GM12878 (cell line): ENCODE results near the gene STRBP. TPM values are rescaled to one million over a fixed set of nuclear protein-coding genes. Genes with fewer than 3 reads are reported as not detected.

ENCODE experiments used
- BCL11A ChIP-seq: IDR thresholded peaks from 2 replicates; pipeline ENCODE4 v1.6.1; 2011; ENCODE audit warnings: low read depth, low read length
- EED ChIP-seq: sonication (generic); IDR thresholded peaks from 2 replicates; pipeline ENCODE4 v1.6.1; 2016; ENCODE audit warnings: antibody characterized with exemption, low read depth
- FOXM1 ChIP-seq: IDR thresholded peaks from 2 replicates; pipeline ENCODE4 v1.6.1; 2012; ENCODE audit warnings: low read depth, mild to moderate bottlenecking, inconsistent platforms, low read length, moderate library complexity
- MYB ChIP-seq: fragments of 150-350 bp; IDR thresholded peaks from 2 replicates; pipeline ENCODE4 v1.6.1; 2014; ENCODE audit warnings: mild to moderate bottlenecking, low read depth, low read length, borderline replicate concordance
- NFYB ChIP-seq: IDR thresholded peaks from 2 replicates; pipeline ENCODE4 v1.6.1; 2011; ENCODE audit warnings: low read depth, mild to moderate bottlenecking, low read length, improper control_type of control experiment, moderate library complexity; ENCODE audit not compliant: insufficient read depth
- NR2C2 ChIP-seq: IDR thresholded peaks from 2 replicates; pipeline ENCODE4 v1.6.1; 2011; ENCODE audit warnings: borderline replicate concordance, low read depth; ENCODE audit not compliant: control insufficient read depth, insufficient read length
- POLR2AphosphoS5 ChIP-seq: IDR thresholded peaks from 2 replicates; pipeline ENCODE4 v1.6.1; 2011; ENCODE audit warnings: mild to moderate bottlenecking, low read length, inconsistent platforms
- TBL1XR1 ChIP-seq: IDR thresholded peaks from 2 replicates; pipeline ENCODE4 v1.6.1; 2012; ENCODE audit warnings: low read depth, low read length, improper control_type of control experiment
- ZNF274 ChIP-seq: IDR thresholded peaks from one replicate; pipeline ENCODE4 v1.8.0; 2011; ENCODE audit not compliant: insufficient read length, insufficient read depth
- polyA plus RNA-seq, 11 experiments: library from polyadenylated mRNA; depleted of rRNA in 4 of 11; unstranded in 6 of 11; stranded (reverse) in 5 of 11; fragments of >200 nt; fragmentation: Nextera tagmentation in 4 of 11; fragmentation: Illumina TruSeq in 1 of 11; extraction: Ambion mirVana in 4 of 11; extraction: Trizol in 1 of 11; gene quantifications; 1 replicate in 1 of 11; 2 replicates in 10 of 11; pipeline versions ENCODE4 v1.2.1 to v1.2.3, GENCODE V29; 2011 to 2016; ENCODE audit warnings: inconsistent platforms in 2 of 11, missing spikeins in 2 of 11, low read depth in 1 of 11
- total RNA-seq, 4 experiments: library from RNA; depleted of rRNA in 3 of 4; stranded (reverse); fragments of >200 nt in 3 of 4; fragmentation: Illumina TruSeq in 1 of 4; extraction: Trizol in 1 of 4; gene quantifications; 2 replicates each; pipeline versions ENCODE4 v1.2.1 to v1.2.3, GENCODE V29; 2013 to 2021
- TF ChIP-seq, protein P1 (sequence below): fragments of 450-650 bp; IDR thresholded peaks from 2 replicates; pipeline ENCODE4 v1.6.1; 2016; ENCODE audit warnings: mild to moderate bottlenecking, moderate library complexity, borderline replicate concordance
- TF ChIP-seq, protein P2 (sequence below): fragments of 450-650 bp; IDR thresholded peaks from 2 replicates; pipeline ENCODE4 v1.6.1; 2017; ENCODE audit warnings: mild to moderate bottlenecking, low read depth, inconsistent platforms; ENCODE audit not compliant: poor library complexity, severe bottlenecking

The STRBP gene
- total and polyA plus RNA-seq, 10 of the 15 experiments (the other 5 are each of a cell fraction or from before 2014, with no cell fraction given): 31.0 to 96.8 (median 71.4) TPM

DNA sequence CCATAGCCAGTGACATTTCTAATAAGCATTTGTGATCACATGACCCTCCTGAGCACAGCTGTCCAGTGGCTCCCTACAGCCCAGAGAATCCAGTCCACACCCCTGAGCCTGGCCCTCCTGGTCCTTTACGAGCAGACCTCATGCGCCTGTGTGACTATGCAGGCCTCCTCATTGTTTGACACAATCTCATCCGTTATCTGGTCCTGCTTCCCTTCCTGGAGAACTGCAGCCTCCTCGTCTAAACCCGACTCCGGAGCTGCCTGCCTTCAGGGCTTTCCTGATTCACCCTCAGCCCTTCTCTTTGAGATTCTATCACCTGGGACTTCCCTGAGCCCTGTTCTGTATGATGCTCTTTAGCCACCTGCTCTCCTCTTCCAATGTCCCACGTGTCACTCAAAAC lies 155.2 kb downstream of the STRBP start (continued):
- TF ChIP-seq, protein P1, sequence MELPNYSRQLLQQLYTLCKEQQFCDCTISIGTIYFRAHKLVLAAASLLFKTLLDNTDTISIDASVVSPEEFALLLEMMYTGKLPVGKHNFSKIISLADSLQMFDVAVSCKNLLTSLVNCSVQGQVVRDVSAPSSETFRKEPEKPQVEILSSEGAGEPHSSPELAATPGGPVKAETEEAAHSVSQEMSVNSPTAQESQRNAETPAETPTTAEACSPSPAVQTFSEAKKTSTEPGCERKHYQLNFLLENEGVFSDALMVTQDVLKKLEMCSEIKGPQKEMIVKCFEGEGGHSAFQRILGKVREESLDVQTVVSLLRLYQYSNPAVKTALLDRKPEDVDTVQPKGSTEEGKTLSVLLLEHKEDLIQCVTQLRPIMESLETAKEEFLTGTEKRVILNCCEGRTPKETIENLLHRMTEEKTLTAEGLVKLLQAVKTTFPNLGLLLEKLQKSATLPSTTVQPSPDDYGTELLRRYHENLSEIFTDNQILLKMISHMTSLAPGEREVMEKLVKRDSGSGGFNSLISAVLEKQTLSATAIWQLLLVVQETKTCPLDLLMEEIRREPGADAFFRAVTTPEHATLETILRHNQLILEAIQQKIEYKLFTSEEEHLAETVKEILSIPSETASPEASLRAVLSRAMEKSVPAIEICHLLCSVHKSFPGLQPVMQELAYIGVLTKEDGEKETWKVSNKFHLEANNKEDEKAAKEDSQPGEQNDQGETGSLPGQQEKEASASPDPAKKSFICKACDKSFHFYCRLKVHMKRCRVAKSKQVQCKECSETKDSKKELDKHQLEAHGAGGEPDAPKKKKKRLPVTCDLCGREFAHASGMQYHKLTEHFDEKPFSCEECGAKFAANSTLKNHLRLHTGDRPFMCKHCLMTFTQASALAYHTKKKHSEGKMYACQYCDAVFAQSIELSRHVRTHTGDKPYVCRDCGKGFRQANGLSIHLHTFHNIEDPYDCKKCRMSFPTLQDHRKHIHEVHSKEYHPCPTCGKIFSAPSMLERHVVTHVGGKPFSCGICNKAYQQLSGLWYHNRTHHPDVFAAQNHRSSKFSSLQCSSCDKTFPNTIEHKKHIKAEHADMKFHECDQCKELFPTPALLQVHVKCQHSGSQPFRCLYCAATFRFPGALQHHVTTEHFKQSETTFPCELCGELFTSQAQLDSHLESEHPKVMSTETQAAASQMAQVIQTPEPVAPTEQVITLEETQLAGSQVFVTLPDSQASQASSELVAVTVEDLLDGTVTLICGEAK: no peak
- TF ChIP-seq TBL1XR1 (no peak), ZNF274 (no peak), EED (no peak), MYB (no peak), NFYB (no peak), NR2C2 (no peak), BCL11A (no peak), FOXM1 (no peak), POLR2AphosphoS5 (no peak)
- TF ChIP-seq, protein P2, sequence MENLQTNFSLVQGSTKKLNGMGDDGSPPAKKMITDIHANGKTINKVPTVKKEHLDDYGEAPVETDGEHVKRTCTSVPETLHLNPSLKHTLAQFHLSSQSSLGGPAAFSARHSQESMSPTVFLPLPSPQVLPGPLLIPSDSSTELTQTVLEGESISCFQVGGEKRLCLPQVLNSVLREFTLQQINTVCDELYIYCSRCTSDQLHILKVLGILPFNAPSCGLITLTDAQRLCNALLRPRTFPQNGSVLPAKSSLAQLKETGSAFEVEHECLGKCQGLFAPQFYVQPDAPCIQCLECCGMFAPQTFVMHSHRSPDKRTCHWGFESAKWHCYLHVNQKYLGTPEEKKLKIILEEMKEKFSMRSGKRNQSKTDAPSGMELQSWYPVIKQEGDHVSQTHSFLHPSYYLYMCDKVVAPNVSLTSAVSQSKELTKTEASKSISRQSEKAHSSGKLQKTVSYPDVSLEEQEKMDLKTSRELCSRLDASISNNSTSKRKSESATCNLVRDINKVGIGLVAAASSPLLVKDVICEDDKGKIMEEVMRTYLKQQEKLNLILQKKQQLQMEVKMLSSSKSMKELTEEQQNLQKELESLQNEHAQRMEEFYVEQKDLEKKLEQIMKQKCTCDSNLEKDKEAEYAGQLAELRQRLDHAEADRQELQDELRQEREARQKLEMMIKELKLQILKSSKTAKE: no peak
